K562 (cell line): ENCODE measurements around the gene RO60. TPM values are rescaled to one million over a fixed set of nuclear protein-coding genes. Genes with fewer than 3 reads are reported as not detected.

Source experiments
- ATAC-seq: fragments of 200-7000 bp; cut with Tn5 transposase; 3 replicates; pipeline ENCODE4 v1.9.1; 2020; ENCODE audit warnings: moderate library complexity
- BruUV-seq: library from RNA; stranded (reverse); fragments of 400-500 nt; replicated peaks from 2 replicates; lab custom pipeline; 2021; lab: Mats Ljungman, UMichigan
- CTCF ChIA-PET: fragments of 300-600 bp; formaldehyde crosslinking; extraction: SDS; loops from one replicate; lab custom pipeline; 2021; ENCODE audit warnings: low intra/inter-chr PET ratio; lab: Yijun Ruan, JAX
- POLR2A ChIA-PET: fragments of 300-600, 350-650 bp; sonication (Branson Sonifier 250); formaldehyde crosslinking; extraction: SDS; loops from one replicate; lab custom pipeline; 2021; ENCODE audit warnings: antibody characterized with exemption, inconsistent platforms; lab: Yijun Ruan, JAX
- DNase-seq, 4 experiments: peaks; one replicate each; pipeline versions ENCODE4 v3.0.0 to v3.0.0-alpha.2; 2011 to 2018; ENCODE audit warnings: low spot score in 3 of 4, mixed read lengths in 3 of 4; ENCODE audit errors: extremely low read depth in 1 of 4
- FAIRE-seq: peaks from 2 replicates; lab custom pipeline; 2011; peaks lifted over from hg19 to GRCh38; lab: Jason Lieb, UNC
- H2AFZ ChIP-seq: 2 replicates; pipeline ENCODE4 v1.6.0; 2011; ENCODE audit warnings: low read depth, low read length, control low read depth, inconsistent platforms
- H3K27ac ChIP-seq: fragments of 200-600 bp; 3 replicates; pipeline ENCODE4 v1.8.0; 2011; ENCODE audit warnings: low read depth, mild to moderate bottlenecking, control low read depth, inconsistent platforms, low read length, moderate library complexity, mixed read lengths; ENCODE audit errors: extremely low read depth
- H3K27me3 ChIP-seq, 2 experiments: fragments of 300-600 bp in 1 of 2; 2 replicates in 1 of 2; 3 replicates in 1 of 2; pipeline versions ENCODE4 v1.6.0 to v1.8.0; 2011; ENCODE audit warnings: inconsistent platforms in 2 of 2, low read length in 2 of 2, mild to moderate bottlenecking in 1 of 2, mixed read lengths in 1 of 2, moderate library complexity in 1 of 2; ENCODE audit not compliant: control insufficient read depth in 2 of 2, insufficient read depth in 2 of 2
- H3K36me3 ChIP-seq: fragments of 300-600 bp; 3 replicates; pipeline ENCODE4 v1.8.0; 2011; ENCODE audit warnings: mild to moderate bottlenecking, low read length, inconsistent platforms; ENCODE audit not compliant: control insufficient read depth, insufficient read depth
- H3K4me1 ChIP-seq, 2 experiments: fragments of 200-600 bp in 1 of 2; replicated peaks in 1 of 2; 2 replicates in 1 of 2; 3 replicates in 1 of 2; pipeline versions ENCODE4 v1.5.1 to v1.8.0; 2011; ENCODE audit warnings: inconsistent platforms in 2 of 2, low read length in 2 of 2, mild to moderate bottlenecking in 1 of 2, mixed read lengths in 1 of 2, moderate library complexity in 1 of 2; ENCODE audit not compliant: control insufficient read depth in 2 of 2, insufficient read depth in 2 of 2
- H3K4me2 ChIP-seq: 2 replicates; pipeline ENCODE4 v1.6.1; 2011; ENCODE audit warnings: low read length, control low read depth, inconsistent platforms, mixed read lengths; ENCODE audit not compliant: insufficient read depth
- H3K4me3 ChIP-seq: fragments of 200-600 bp; sonication (generic), shearing (Covaris generic); 2 replicates; pipeline ENCODE4 v1.5.1; 2016; ENCODE audit warnings: control low read depth, inconsistent platforms
- H3K79me2 ChIP-seq: fragments of 200-600 bp; 3 replicates; pipeline ENCODE4 v1.8.0; 2011; ENCODE audit warnings: low read length, inconsistent platforms; ENCODE audit not compliant: control insufficient read depth, insufficient read depth
- H3K9ac ChIP-seq, 2 experiments: 2 replicates each; pipeline versions ENCODE4 v1.6.0 to v1.6.1; 2011; ENCODE audit warnings: low read depth in 2 of 2, low read length in 2 of 2, control low read depth in 1 of 2, inconsistent platforms in 1 of 2, mild to moderate bottlenecking in 1 of 2, mixed read lengths in 1 of 2; ENCODE audit not compliant: insufficient read depth in 1 of 2
- H3K9me1 ChIP-seq: one replicate; pipeline ENCODE4 v1.6.0; 2011; ENCODE audit warnings: inconsistent platforms, mild to moderate bottlenecking, low read length, moderate library complexity; ENCODE audit not compliant: control insufficient read depth, insufficient read depth
- H3K9me3 ChIP-seq: replicated peaks from 2 replicates; pipeline ENCODE4 v1.5.1; 2011; ENCODE audit warnings: low read depth, low read length, inconsistent platforms; ENCODE audit not compliant: control insufficient read depth, insufficient read depth
- H4K20me1 ChIP-seq: replicated peaks from 2 replicates; pipeline ENCODE4 v1.6.1; 2011; ENCODE audit warnings: low read length, inconsistent platforms, mixed read lengths; ENCODE audit not compliant: control insufficient read depth, insufficient read depth
- GTF2F1 ChIP-seq: IDR thresholded peaks from 2 replicates; pipeline ENCODE4 v1.6.1; 2011; ENCODE audit warnings: low read depth, low read length, improper control_type of control experiment
- SP2 ChIP-seq: IDR thresholded peaks from 2 replicates; pipeline ENCODE4 v1.6.1; 2011; ENCODE audit warnings: mild to moderate bottlenecking, low read depth, low read length, moderate library complexity; ENCODE audit not compliant: poor library complexity, severe bottlenecking; ENCODE audit errors: extremely low read depth
- TBP ChIP-seq: optimal IDR thresholded peaks from 2 replicates; pipeline ENCODE3; 2011; ENCODE audit warnings: low read depth, low read length, improper control_type of control experiment
- WGBS: fragments of 100-300 bp; shearing (Covaris generic); methylation state at CpG from one replicate; pipeline ENCODE4 v1.1.6; 2016; ENCODE audit warnings: low coverage, mixed read lengths; ENCODE audit not compliant: insufficient coverage; ENCODE audit errors: missing lambda C conversion rate; 5-methylcytosine and 5-hydroxymethylcytosine counted together
- in situ Hi-C: fragments of 300-500 bp; cut with MboI; formaldehyde crosslinking; loops from 4 replicates; pipeline ENCODE4 v1.15.0; 2018; ENCODE audit warnings: inconsistent platforms, mixed read lengths
- intact Hi-C: fragments of 100-400 bp; cut with micrococcal nuclease; formaldehyde crosslinking; loops from 2 replicates; pipeline ENCODE4 v1.14.2; 2022
- polyA plus RNA-seq, 8 experiments: library from polyadenylated mRNA; depleted of rRNA in 4 of 8; stranded (reverse) in 5 of 8; unstranded in 3 of 8; fragments of >200 nt; fragmentation: Nextera tagmentation in 2 of 8; fragmentation: Illumina TruSeq in 1 of 8; extraction: Ambion mirVana in 2 of 8; extraction: Trizol in 1 of 8; gene quantifications; 2 replicates each; pipeline versions ENCODE4 v1.2.1 to v1.2.3, GENCODE V29; 2011 to 2014; ENCODE audit warnings: inconsistent platforms in 1 of 8, missing spikeins in 1 of 8
- small RNA-seq: library from RNA; depleted of rRNA; stranded (forward); fragments of <200 nt; gene quantifications from one replicate; pipeline ENCODE3, GENCODE V24; 2014
- total RNA-seq, 7 experiments: library from RNA; depleted of rRNA in 6 of 7; stranded (reverse); fragments of >200 nt in 6 of 7; fragmentation: Illumina TruSeq in 2 of 7; extraction: Trizol in 2 of 7; gene quantifications; 2 replicates each; pipeline versions ENCODE4 v1.2.1 to v1.2.3, GENCODE V29; 2011 to 2021; ENCODE audit warnings: low replicate concordance in 1 of 7

The RO60 gene
- total and polyA plus RNA-seq, 9 of the 15 experiments (the other 6 are each of a cell fraction or from before 2014, with no cell fraction given), result 24.9 to 187 (median 101) TPM

DNA sequence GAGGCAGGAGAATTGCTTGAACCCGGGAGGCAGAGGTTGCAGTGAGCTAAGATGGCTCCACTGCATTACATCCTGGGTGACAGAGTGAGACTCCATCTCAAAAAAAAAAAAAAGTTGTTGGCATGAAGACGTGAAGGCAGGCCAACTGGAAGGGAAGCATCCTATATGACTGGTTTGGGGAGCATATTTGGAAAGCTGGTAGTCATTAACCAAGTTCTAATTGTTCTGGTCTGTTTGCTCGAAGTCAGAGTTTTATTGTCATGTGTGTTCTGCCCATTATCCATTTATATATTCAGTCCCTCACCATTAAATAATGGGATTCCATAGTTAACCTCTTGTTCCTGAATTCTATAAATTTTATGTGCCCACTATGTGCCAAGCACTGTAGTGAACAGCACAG lies 49.1 kb downstream of the RO60 start:
- intact Hi-C loops, result no loop called here

More for the DNA sequence above, 49.1 kb downstream of the RO60 start:
- H3K4me3 ChIP-seq, result no peak overlapping the region
- H3K9ac ChIP-seq, result no peak overlapping the region
- TF ChIP-seq SP2 (no peak), TBP (no peak), GTF2F1 (no peak)
- H3K9me3 ChIP-seq, result no peaks in the 10 kb centered on the region
- DNase-seq (no peak), FAIRE-seq (no peak), ATAC-seq (no peak)
- H3K27ac ChIP-seq, result no peak overlapping the region
- H3K4me1 ChIP-seq, result peaks cover 27 to 31% of the 10 kb centered on the region in 2 experiments
- H3K27me3 ChIP-seq, result no peaks in the 10 kb centered on the region
- no peaks in the 10 kb centered on the region for H4K20me1 ChIP-seq
- H3K36me3 ChIP-seq, result 0 out of 3 replicates have a peak, but pooled peaks cover under 1% of the 10 kb centered on the region
- BruUV-seq, result no TSS peak
- H3K79me2 ChIP-seq, result peaks cover 19% of the 10 kb centered on the region
- no peaks in the 10 kb centered on the region for H3K9me1 ChIP-seq
- H3K4me2 ChIP-seq, result no peak overlapping the region
- no peak overlapping the region for H2AFZ ChIP-seq
- POLR2A ChIA-PET, result interaction anchor here (2.6 kb wide), 1 partner anchor 7 kb away, joined by 5 read pairs; no protein-coding TSS in a partner anchor
- 44% methylated on average over 3 of the region's 3 CpGs for WGBS
- CTCF ChIA-PET, result no interaction called here
- in situ Hi-C loops, result no loop called here

Small RNAs within 50 kb of the gene (small RNA-seq; reads per million reads assigned to genes)
- 0.44 reads per million, percentile 16 among the genes with 10 or more reads in this experiment for gene SCARNA18B

Other genes with a start within 250 kb of the RO60 start
- 85.4 and 85.6 TPM in 2 replicates for gene UCHL5, start 252 bp upstream of the RO60 start, total RNA-seq (2014; rRNA removed)
- gene UCHL5, start 252 bp upstream of the RO60 start, total RNA-seq (2014; rRNA removed; fragmentation: Illumina TruSeq; extraction: Trizol), result 114 and 132 TPM in 2 replicates
- 117 and 122 TPM in 2 replicates for gene UCHL5, start 252 bp upstream of the RO60 start, total RNA-seq (2015; rRNA removed; fragmentation: Illumina TruSeq; extraction: Trizol)
- gene UCHL5, start 252 bp upstream of the RO60 start, total RNA-seq (2021), result 133 and 138 TPM in 2 replicates
- gene UCHL5, start 252 bp upstream of the RO60 start, polyA plus RNA-seq (2011; rRNA removed), result 117 and 174 TPM in 2 replicates
- gene UCHL5, start 252 bp upstream of the RO60 start, polyA plus RNA-seq (2014; fragmentation: Illumina TruSeq; extraction: Trizol), result 188 and 206 TPM in 2 replicates
- 10 to 100 TPM; 61.0 to 68.9 TPM for gene UCHL5, start 252 bp upstream of the RO60 start, polyA plus RNA-seq (2014; fragmentation: Nextera tagmentation; extraction: Ambion mirVana)
- 151 and 180 TPM in 2 replicates for gene UCHL5, start 252 bp upstream of the RO60 start, polyA plus RNA-seq (2014; rRNA removed)
- 29.4 and 54.2 TPM in 2 replicates for gene GLRX2, start 45.8 kb downstream of the RO60 start, total RNA-seq (2014; rRNA removed)
- 82.6 and 99.3 TPM in 2 replicates for gene GLRX2, start 45.8 kb downstream of the RO60 start, total RNA-seq (2014; rRNA removed; fragmentation: Illumina TruSeq; extraction: Trizol)
- gene GLRX2, start 45.8 kb downstream of the RO60 start, total RNA-seq (2015; rRNA removed; fragmentation: Illumina TruSeq; extraction: Trizol), result 61.4 and 72.1 TPM in 2 replicates
- gene GLRX2, start 45.8 kb downstream of the RO60 start, total RNA-seq (2021), result 64.2 and 69.5 TPM in 2 replicates
- 21.4 and 47.8 TPM in 2 replicates for gene GLRX2, start 45.8 kb downstream of the RO60 start, polyA plus RNA-seq (2011; rRNA removed)
- gene GLRX2, start 45.8 kb downstream of the RO60 start, polyA plus RNA-seq (2014; fragmentation: Illumina TruSeq; extraction: Trizol), result 47.7 and 55.1 TPM in 2 replicates
- 10 to 100 TPM; 13.3 to 16.8 TPM for gene GLRX2, start 45.8 kb downstream of the RO60 start, polyA plus RNA-seq (2014; fragmentation: Nextera tagmentation; extraction: Ambion mirVana)
- gene GLRX2, start 45.8 kb downstream of the RO60 start, polyA plus RNA-seq (2014; rRNA removed), result 62.2 and 62.4 TPM in 2 replicates
- gene CDC73, start 62.4 kb downstream of the RO60 start, total RNA-seq (2014; rRNA removed), result 19.0 and 20.1 TPM in 2 replicates
- 30.1 and 33.8 TPM in 2 replicates for gene CDC73, start 62.4 kb downstream of the RO60 start, total RNA-seq (2014; rRNA removed; fragmentation: Illumina TruSeq; extraction: Trizol)
- 23.6 and 26.0 TPM in 2 replicates for gene CDC73, start 62.4 kb downstream of the RO60 start, total RNA-seq (2015; rRNA removed; fragmentation: Illumina TruSeq; extraction: Trizol)
- 57.1 and 60.5 TPM in 2 replicates for gene CDC73, start 62.4 kb downstream of the RO60 start, total RNA-seq (2021)
- 41.3 and 61.7 TPM in 2 replicates for gene CDC73, start 62.4 kb downstream of the RO60 start, polyA plus RNA-seq (2011; rRNA removed)
- 35.1 and 42.5 TPM in 2 replicates for gene CDC73, start 62.4 kb downstream of the RO60 start, polyA plus RNA-seq (2014; fragmentation: Illumina TruSeq; extraction: Trizol)
- gene CDC73, start 62.4 kb downstream of the RO60 start, polyA plus RNA-seq (2014; fragmentation: Nextera tagmentation; extraction: Ambion mirVana), result 10 to 100 TPM; 23.7 to 28.7 TPM
- 28.8 and 30.1 TPM in 2 replicates for gene CDC73, start 62.4 kb downstream of the RO60 start, polyA plus RNA-seq (2014; rRNA removed)
- gene B3GALT2, start 127.0 kb downstream of the RO60 start, total RNA-seq (2014; rRNA removed), result not detected in 2 replicates
- gene B3GALT2, start 127.0 kb downstream of the RO60 start, total RNA-seq (2014; rRNA removed; fragmentation: Illumina TruSeq; extraction: Trizol), result not detected in 2 replicates
- not detected in 2 replicates for gene B3GALT2, start 127.0 kb downstream of the RO60 start, total RNA-seq (2015; rRNA removed; fragmentation: Illumina TruSeq; extraction: Trizol)
- 0.07 TPM in 1 of 2 replicates, not detected in the other for gene B3GALT2, start 127.0 kb downstream of the RO60 start, total RNA-seq (2021)
- gene B3GALT2, start 127.0 kb downstream of the RO60 start, polyA plus RNA-seq (2011; rRNA removed), result not detected in 2 replicates
- not detected in 2 replicates for gene B3GALT2, start 127.0 kb downstream of the RO60 start, polyA plus RNA-seq (2014; fragmentation: Illumina TruSeq; extraction: Trizol)
- gene B3GALT2, start 127.0 kb downstream of the RO60 start, polyA plus RNA-seq (2014; fragmentation: Nextera tagmentation; extraction: Ambion mirVana), result under 1 TPM in 1 of 2 experiments, not detected in 1; 0.03 TPM
- not detected in 2 replicates for gene B3GALT2, start 127.0 kb downstream of the RO60 start, polyA plus RNA-seq (2014; rRNA removed)